GM23338 (cell line): ENCODE results near the gene CRACR2A. TPM values are rescaled to one million over a fixed set of nuclear protein-coding genes. Genes with fewer than 3 reads are reported as not detected.

Source experiments
- ATAC-seq: fragments of 200-7000 bp; cut with Tn5 transposase; 3 replicates; pipeline ENCODE4 v1.9.1; 2020
- DNase-seq: peaks from one replicate; pipeline ENCODE4 v3.0.0-alpha.2; 2015; ENCODE audit warnings: low spot score
- H2AFZ ChIP-seq: fragments of 200-600 bp; sonication (generic); 2 replicates; pipeline ENCODE4 v1.8.0; 2016; ENCODE audit warnings: antibody characterized with exemption, mild to moderate bottlenecking, moderate library complexity
- H3F3A ChIP-seq: fragments of 200-600 bp; sonication (generic); replicated peaks from 2 replicates; pipeline ENCODE4 v1.8.0; 2017; ENCODE audit warnings: antibody characterized with exemption, mixed run types, low read depth
- H3K27ac ChIP-seq: fragments of 200-600 bp; sonication (generic); 2 replicates; pipeline ENCODE4 v1.6.1; 2016; ENCODE audit warnings: low read depth
- H3K27me3 ChIP-seq: fragments of 200-600 bp; sonication (generic); 2 replicates; pipeline ENCODE4 v1.8.0; 2016; ENCODE audit warnings: mild to moderate bottlenecking, mixed run types, moderate library complexity; ENCODE audit not compliant: insufficient read depth
- H3K36me3 ChIP-seq: fragments of 200-600 bp; sonication (generic); 2 replicates; pipeline ENCODE4 v1.8.0; 2016; ENCODE audit warnings: mild to moderate bottlenecking; ENCODE audit not compliant: insufficient read depth
- H3K4me1 ChIP-seq: fragments of 200-600 bp; sonication (generic); 2 replicates; pipeline ENCODE4 v1.8.0; 2016; ENCODE audit warnings: mild to moderate bottlenecking, moderate library complexity; ENCODE audit not compliant: insufficient read depth
- H3K4me2 ChIP-seq: fragments of 200-600 bp; sonication (generic); 2 replicates; pipeline ENCODE4 v1.7.1; 2017; ENCODE audit warnings: mixed run types
- H3K4me3 ChIP-seq: fragments of 200-600 bp; sonication (generic); 2 replicates; pipeline ENCODE4 v1.6.1; 2016; ENCODE audit warnings: mixed run types
- H3K79me2 ChIP-seq: fragments of 200-600 bp; sonication (generic); replicated peaks from 2 replicates; pipeline ENCODE4 v1.8.0; 2017; ENCODE audit warnings: mild to moderate bottlenecking; ENCODE audit not compliant: insufficient read depth
- H3K9me2 ChIP-seq: fragments of 200-600 bp; sonication (generic); 2 replicates; pipeline ENCODE4 v1.8.0; 2017; ENCODE audit not compliant: insufficient read depth
- H4K20me1 ChIP-seq: fragments of 200-600 bp; sonication (generic); replicated peaks from 2 replicates; pipeline ENCODE4 v1.8.0; 2017; ENCODE audit warnings: mild to moderate bottlenecking; ENCODE audit not compliant: insufficient read depth
- H3K27ac Mint-ChIP-seq: 2 replicates; pipeline ENCODE4 v1.8.0; 2020; ENCODE audit warnings: inconsistent platforms, mild to moderate bottlenecking, moderate library complexity, mixed read lengths
- H3K27me3 Mint-ChIP-seq: 3 replicates; pipeline ENCODE4 v1.8.0; 2022; ENCODE audit warnings: low read depth, mild to moderate bottlenecking, moderate library complexity, mixed read lengths, inconsistent platforms; ENCODE audit not compliant: insufficient read depth, poor library complexity
- H3K36me3 Mint-ChIP-seq: 3 replicates; pipeline ENCODE4 v1.8.0; 2021; ENCODE audit warnings: low read depth, mild to moderate bottlenecking, inconsistent platforms, moderate library complexity, mixed read lengths
- H3K4me1 Mint-ChIP-seq: 3 replicates; pipeline ENCODE4 v1.8.0; 2020; ENCODE audit warnings: mild to moderate bottlenecking, inconsistent platforms, mixed read lengths
- H3K4me3 Mint-ChIP-seq: 3 replicates; pipeline ENCODE4 v1.8.0; 2021; ENCODE audit warnings: moderate library complexity, mild to moderate bottlenecking, inconsistent platforms, mixed read lengths
- H3K9me3 Mint-ChIP-seq: 3 replicates; pipeline ENCODE4 v1.8.0; 2020; ENCODE audit warnings: moderate library complexity, mild to moderate bottlenecking, inconsistent platforms, mixed read lengths
- CREB1 ChIP-seq: fragments of 250-450 bp; sonication (Bioruptor Pico); IDR thresholded peaks from 2 replicates; pipeline ENCODE4 v1.5.0; 2020; ENCODE audit warnings: low read depth, mild to moderate bottlenecking, moderate library complexity
- CTCF ChIP-seq, 2 experiments: fragments of 200-600 bp in 1 of 2; sonication (generic) in 1 of 2; conservative IDR thresholded peaks; 2 replicates each; pipeline versions ENCODE4 v1.5.1 to v1.6.1; 2016 to 2017; ENCODE audit warnings: antibody characterized with exemption in 2 of 2, low read depth in 2 of 2, mild to moderate bottlenecking in 2 of 2, moderate library complexity in 1 of 2
- ETS1 ChIP-seq: IDR thresholded peaks from 2 replicates; pipeline ENCODE4 v1.6.1; 2016; ENCODE audit warnings: antibody characterized with exemption
- EZH2 ChIP-seq: fragments of 200-600 bp; sonication (generic); IDR thresholded peaks from one replicate; pipeline ENCODE4 v1.8.0; 2017; ENCODE audit warnings: antibody characterized with exemption, mild to moderate bottlenecking, low read depth; ENCODE audit not compliant: unreplicated experiment
- EZH2phosphoT487 ChIP-seq: fragments of 200-600 bp; sonication (generic); IDR thresholded peaks from one replicate; pipeline ENCODE4 v1.8.1; 2018; ENCODE audit warnings: antibody characterized with exemption; ENCODE audit not compliant: unreplicated experiment
- JUNB ChIP-seq: IDR thresholded peaks from one replicate; pipeline ENCODE4 v1.6.1; 2016; ENCODE audit warnings: antibody characterized with exemption; ENCODE audit not compliant: unreplicated experiment
- POLR2AphosphoS5 ChIP-seq: IDR thresholded peaks from 2 replicates; pipeline ENCODE4 v1.6.1; 2016; ENCODE audit warnings: antibody characterized with exemption, low read depth
- REST ChIP-seq: IDR thresholded peaks from one replicate; pipeline ENCODE4 v1.6.1; 2018; ENCODE audit warnings: antibody characterized with exemption; ENCODE audit not compliant: unreplicated experiment
- ZNF114 ChIP-seq: fragments of 250-450 bp; sonication (Bioruptor Pico); IDR thresholded peaks from 2 replicates; pipeline ENCODE4 v1.5.0; 2020; ENCODE audit warnings: mild to moderate bottlenecking, moderate library complexity
- polyA plus RNA-seq: library from polyadenylated mRNA; unstranded; fragments of >200 nt; fragmentation: Nextera tagmentation; extraction: Ambion mirVana; gene quantifications from 2 replicates; pipeline ENCODE4 v1.2.1, GENCODE V29; 2016
- total RNA-seq: library from RNA; depleted of rRNA; stranded (reverse); fragments of >200 nt; shearing (Covaris generic); gene quantifications from 2 replicates; pipeline ENCODE4 v1.2.3, GENCODE V29; 2014

CRACR2A gene
- total and polyA plus RNA-seq, 2 experiments from 2014 or later, result 1.5 to 3.0 TPM

DNA sequence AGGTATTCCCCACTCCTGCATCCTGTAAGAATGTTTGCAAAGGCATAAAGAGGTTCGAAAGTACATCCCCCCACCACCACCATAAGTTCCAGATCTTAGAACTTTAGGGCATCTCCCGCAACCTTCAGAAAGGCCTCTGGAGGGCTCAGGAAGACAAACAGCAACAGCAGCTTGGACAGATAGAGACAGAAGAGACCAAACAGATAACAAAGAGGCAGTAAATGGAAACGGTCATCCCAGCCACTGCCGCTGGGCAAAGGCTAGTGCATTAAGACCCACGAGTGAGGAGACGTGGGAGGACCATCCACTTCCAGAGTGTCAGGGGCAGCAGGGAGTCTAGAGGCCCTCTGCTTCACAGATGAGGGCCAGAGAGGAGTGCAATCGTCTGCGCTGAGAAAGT lies 124.3 kb downstream of the CRACR2A start:
- peaks cover 17% of the 10 kb centered on the region for H3K4me1 Mint-ChIP-seq
- H4K20me1 ChIP-seq, result no peaks in the 10 kb centered on the region
- H3K36me3 ChIP-seq, result no peaks in the 10 kb centered on the region
- peaks cover 7% of the 10 kb centered on the region for H3K27me3 Mint-ChIP-seq
- no peak overlapping the region for H2AFZ ChIP-seq
- ATAC-seq (no peak), DNase-seq (no peak)
- no peak overlapping the region; the same call in 1 of the 2 replicates for H3K27ac Mint-ChIP-seq
- H3K4me3 Mint-ChIP-seq, result no peak overlapping the region
- no peak overlapping the region for H3K4me3 ChIP-seq
- H3K79me2 ChIP-seq, result no peaks in the 10 kb centered on the region
- no peaks in the 10 kb centered on the region for H3K9me3 Mint-ChIP-seq
- H3K4me1 ChIP-seq, result no peaks in the 10 kb centered on the region
- no peaks in the 10 kb centered on the region for H3K9me2 ChIP-seq
- no peaks in the 10 kb centered on the region for H3K27me3 ChIP-seq
- no peaks in the 10 kb centered on the region for H3F3A ChIP-seq
- H3K4me2 ChIP-seq, result no peak overlapping the region
- no peaks in the 10 kb centered on the region for H3K36me3 Mint-ChIP-seq
- H3K27ac ChIP-seq, result no peak overlapping the region
- no peak for TF ChIP-seq CREB1 (CRISPR knock-in tag)
- TF ChIP-seq EZH2phosphoT487, result no peak
- no peak for TF ChIP-seq POLR2AphosphoS5

- no peaks in the 10 kb centered on the region for H4K20me1 ChIP-seq
- no peaks in the 10 kb centered on the region for H3K4me1 ChIP-seq
- H3K9me2 ChIP-seq, result no peaks in the 10 kb centered on the region
- no peaks in the 10 kb centered on the region for H3K27me3 ChIP-seq
- no peaks in the 10 kb centered on the region for H3K36me3 ChIP-seq
- no peak overlapping the region for H3K27ac ChIP-seq
- no peaks in the 10 kb centered on the region for H3K36me3 Mint-ChIP-seq
- H3K27me3 Mint-ChIP-seq, result peaks cover 7% of the 10 kb centered on the region
- no peaks in the 10 kb centered on the region for H3F3A ChIP-seq
- no peak for DNase-seq
- no peaks in the 10 kb centered on the region for H3K79me2 ChIP-seq
- H3K4me3 ChIP-seq, result no peak overlapping the region
- no peak overlapping the region for H3K4me2 ChIP-seq
- no peak overlapping the region for H3K27ac Mint-ChIP-seq
- no peak for ATAC-seq
- H3K4me1 Mint-ChIP-seq, result peaks cover 17% of the 10 kb centered on the region
- H3K9me3 Mint-ChIP-seq, result no peaks in the 10 kb centered on the region
- no peak overlapping the region for H2AFZ ChIP-seq
- H3K4me3 Mint-ChIP-seq, result no peak overlapping the region
- TF ChIP-seq ZNF114 (no peak), EZH2phosphoT487 (no peak), JUNB (no peak), POLR2AphosphoS5 (no peak), EZH2 (no peak), CREB1 (CRISPR knock-in tag) (no peak), REST (no peak), ETS1 (no peak), CTCF (conservative IDR thresholded peaks at IDR 0.05; ENCODE audit: low read depth in 2 of 2) (no peak)
Measured at GRCh38 chr12:3627336-3627735, 125.6 kb downstream of the CRACR2A start.
